ENCODE measurements around the gene AGPAT4. TPM values are rescaled to one million over a fixed set of nuclear protein-coding genes. Genes with fewer than 3 reads are reported as not detected.

Gene AGPAT4
- total and polyA plus RNA-seq, 2 donors (not counting 3 experiments of a cell fraction or from before 2014, with no cell fraction given) = 10.2 to 15.2 TPM

DNA sequence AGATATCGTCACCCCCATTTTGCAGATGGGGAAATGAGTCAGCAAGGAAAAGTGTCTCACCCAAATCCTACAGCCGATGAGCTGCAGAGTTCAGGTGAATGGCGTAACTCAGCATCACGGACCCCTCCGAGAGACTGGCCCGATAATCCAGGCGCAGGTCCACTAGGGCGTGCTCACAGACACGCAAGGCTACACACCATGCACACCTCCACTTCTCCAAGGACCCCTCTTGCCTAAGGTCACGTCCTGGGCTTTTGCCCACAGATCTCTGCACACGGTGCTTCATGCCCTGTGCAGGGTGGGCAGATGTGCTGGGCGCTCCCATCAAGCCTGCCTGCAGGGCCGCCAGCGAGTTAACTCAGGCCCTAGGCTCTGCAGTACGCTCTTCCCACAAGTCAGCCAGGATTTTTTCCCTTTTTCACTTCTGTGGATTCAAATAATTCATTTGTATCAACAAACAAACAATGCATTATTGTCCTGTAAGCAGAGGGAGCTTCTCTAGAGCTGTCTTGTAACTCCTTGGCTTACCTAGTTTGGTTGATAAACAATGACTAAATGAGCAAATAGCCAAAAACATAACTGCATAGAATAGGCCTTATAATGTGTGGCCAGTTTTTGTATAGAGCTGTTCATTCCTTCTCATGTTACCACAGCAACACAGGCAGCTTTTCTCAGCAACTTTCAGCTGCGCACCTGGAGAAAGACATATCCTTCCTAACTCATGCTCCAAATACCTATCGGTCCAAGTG is 139.1 kb downstream of the AGPAT4 start:
- TF ChIP-seq JUN (IDR thresholded peaks at IDR 0.05; ENCODE audit: borderline replicate concordance, insufficient read depth, insufficient read length, low read depth) (no peak), MAX (IDR thresholded peaks at IDR 0.05; ENCODE audit: insufficient read depth, insufficient read length) (no peak), EZH2 (IDR thresholded peaks at IDR 0.05; ENCODE audit: borderline replicate concordance, low read depth, low read length, severe bottlenecking) (no peak), POLR2A (IDR thresholded peaks at IDR 0.05; ENCODE audit: low read depth, low read length) (no peak), CTCF (IDR thresholded peaks at IDR 0.05; ENCODE audit: extremely low read depth in 1 of 2, insufficient read depth in 1 of 2, low read depth in 1 of 2, low read length in 2 of 2) (no peak), FOS (IDR thresholded peaks at IDR 0.05; ENCODE audit: borderline replicate concordance, insufficient read depth, low read length) (no peak), MYC (IDR thresholded peaks at IDR 0.05; ENCODE audit: low read depth, low read length) (no peak), GATA2 (IDR thresholded peaks at IDR 0.05; ENCODE audit: insufficient read depth, insufficient read length, low read depth, low read length) (no peak), POLR2AphosphoS5 (IDR thresholded peaks at IDR 0.05; ENCODE audit: insufficient read depth, low read depth, low read length) (no peak)
- H3K4me2 ChIP-seq (ENCODE audit: insufficient read depth, low read length) = no peak overlapping the region
- dilution Hi-C loops (cut with MboI; ENCODE audit: extremely low pct_ligation_motif_present, low sequenced_read_pairs) = no loop called here
- no peak overlapping the region for H2AFZ ChIP-seq (ENCODE audit: low read depth, low read length)
- no peaks in the 10 kb centered on the region for H3K79me2 ChIP-seq (ENCODE audit: control insufficient read depth, insufficient read depth, low read length)
- H3K27ac ChIP-seq (ENCODE audit: insufficient read depth, low read depth, low read length) = no peak overlapping the region
- DNase-seq (ENCODE audit: low read depth, low spot score) (no peak), FAIRE-seq (no peak)
- H3K27me3 ChIP-seq (ENCODE audit: control insufficient read depth in 2 of 2, insufficient read depth in 2 of 2, low read length in 2 of 2) = no peaks in the 10 kb centered on the region
- H3K9ac ChIP-seq (replicated peaks; ENCODE audit: extremely low read depth, insufficient read depth, low read length) = no peak overlapping the region
- ChIA-PET CTCF (interaction anchor here (1.2 to 1.3 kb wide), 2 partner anchors 204 to 236 kb away, joined by 3 read pairs; no protein-coding TSS in a partner anchor), POLR2A (no interaction called here)
- H3K9me1 ChIP-seq (replicated peaks; ENCODE audit: control insufficient read depth, extremely low read depth, insufficient read depth, low read length) = no peaks in the 10 kb centered on the region
- H3K4me3 ChIP-seq (replicated peaks in 1 of 3; ENCODE audit: insufficient read depth in 1 of 3, low read depth in 1 of 3, low read length in 3 of 3) = no peak overlapping the region
- H3K36me3 ChIP-seq (ENCODE audit: control insufficient read depth in 2 of 2, extremely low read depth in 1 of 2, insufficient read depth in 2 of 2, low read length in 2 of 2) = peaks cover 0 to 7% of the 10 kb centered on the region in 2 experiments
- no TSS peak for BruUV-seq (replicated peaks)
- H3K9me3 ChIP-seq (replicated peaks; ENCODE audit: control insufficient read depth, insufficient read depth, low read length) = no peaks in the 10 kb centered on the region
- H3K4me1 ChIP-seq (ENCODE audit: control insufficient read depth, extremely low read depth, insufficient read depth, low read length) = no peaks in the 10 kb centered on the region
- intact Hi-C loops (cut with micrococcal nuclease) = loop anchor here (5.0 kb wide), 1 partner anchor 138 kb away; the partner anchor contains the start of gene AGPAT4
- no peaks in the 10 kb centered on the region for H4K20me1 ChIP-seq (replicated peaks; ENCODE audit: control insufficient read depth, extremely low read depth, insufficient read depth, low read length)
